HG02588 (cell line): ENCODE measurements around the gene CAPZB.

Experiments
- ATAC-seq: cut with Tn5 transposase; IDR thresholded peaks from one replicate; pipeline ENCODE4 v1.9.1; 2021; ENCODE audit warnings: mild to moderate bottlenecking, moderate library complexity; ENCODE audit not compliant: unreplicated experiment

Gene CAPZB

DNA sequence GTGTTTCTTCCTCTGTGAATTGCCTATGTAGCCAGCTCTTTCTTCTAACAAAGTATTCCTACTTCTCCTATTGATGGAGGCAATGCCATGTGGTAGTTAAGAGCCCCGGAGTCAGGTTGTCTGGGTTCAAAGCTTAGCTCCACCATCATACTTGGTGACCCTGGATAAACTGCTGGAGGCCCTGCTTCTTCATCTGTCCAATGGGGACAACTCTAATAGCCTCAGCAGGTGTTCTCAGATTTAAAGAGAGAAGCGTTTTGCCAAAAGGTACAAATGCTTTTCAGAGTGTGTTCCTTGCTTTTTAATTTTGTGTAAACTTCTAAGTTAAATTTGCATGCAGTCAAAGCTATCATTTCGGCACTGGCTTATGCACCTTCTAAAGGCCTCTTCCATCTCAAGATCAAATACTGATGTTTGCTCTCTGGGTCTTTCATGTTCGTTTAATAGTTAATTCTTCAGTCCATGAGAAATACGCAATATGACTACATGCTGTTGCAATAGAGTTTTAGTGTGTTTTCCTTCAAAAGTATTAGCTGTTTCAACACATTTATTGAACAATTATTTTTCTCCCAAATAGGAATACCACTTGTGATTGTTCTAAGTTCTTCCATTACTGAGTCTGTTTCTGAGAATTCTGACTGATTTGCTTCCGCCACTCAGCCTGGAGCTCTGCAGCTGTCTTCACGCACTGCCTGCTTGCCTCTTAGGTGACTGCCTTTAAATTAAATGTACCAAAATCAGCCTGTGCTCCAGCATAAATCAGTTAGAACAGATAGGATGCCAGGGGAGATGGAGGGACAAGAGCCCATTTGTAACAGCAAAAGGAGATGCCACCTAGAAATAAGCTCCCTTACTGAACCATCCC is 75.6 kb downstream of the CAPZB start:
- ATAC-seq: no peak

DNA sequence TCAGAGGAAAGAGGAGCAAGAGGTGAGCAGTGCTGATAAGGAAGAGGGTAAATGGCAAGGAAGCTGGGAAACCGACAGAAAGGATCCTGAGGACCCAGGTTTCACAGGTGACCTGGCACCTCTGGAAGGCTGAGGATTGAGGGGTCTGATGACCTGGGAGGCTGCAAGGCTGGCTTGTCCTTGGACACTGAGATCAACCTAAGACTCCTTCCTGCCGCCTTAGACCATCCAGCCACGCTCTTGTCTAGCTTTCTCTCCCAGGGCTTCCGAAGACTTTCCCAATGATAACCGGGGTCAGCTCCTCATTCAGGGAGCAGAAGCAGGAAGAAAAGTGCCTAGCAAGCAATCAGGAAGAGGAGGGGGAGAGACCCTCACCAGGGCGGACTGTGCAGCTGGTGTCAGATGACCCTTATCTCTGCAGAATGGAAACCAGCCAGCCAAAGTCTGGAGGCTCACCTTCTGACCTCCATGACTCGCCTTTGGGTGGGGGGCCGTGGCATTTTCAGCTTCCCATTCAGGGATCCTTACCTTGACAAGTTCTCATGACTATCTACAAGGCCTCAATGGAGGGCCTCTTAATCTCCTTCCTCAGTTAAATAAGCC is 77.7 kb downstream of the CAPZB start:
- ATAC-seq: no peak

DNA sequence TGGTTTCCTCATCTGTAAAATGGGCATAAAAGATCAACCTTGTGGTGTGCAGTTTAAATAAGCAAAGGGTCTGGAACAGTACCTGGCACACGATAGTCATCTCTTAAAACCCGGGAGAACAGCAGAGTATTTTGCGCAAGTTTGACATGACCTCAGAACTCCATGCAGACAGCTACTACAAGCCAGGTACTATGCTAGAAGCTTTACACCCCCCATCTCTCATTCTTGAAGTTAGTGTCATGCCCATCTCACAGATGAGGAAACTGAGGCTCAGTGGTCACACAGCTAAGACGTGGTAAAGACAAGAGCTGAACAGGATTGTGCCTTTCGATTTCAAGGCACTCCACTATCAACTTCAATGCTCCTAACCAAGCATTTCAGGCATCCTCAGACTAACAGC is 78.7 kb downstream of the CAPZB start:
- ATAC-seq: no peak

GRCh38 chr1:19405761-19406487 is 79.4 kb downstream of the CAPZB start:
- no peak for ATAC-seq

- ATAC-seq: no peak
Observed at GRCh38 chr1:19405195-19405760, 80.1 kb downstream of the CAPZB start.

DNA sequence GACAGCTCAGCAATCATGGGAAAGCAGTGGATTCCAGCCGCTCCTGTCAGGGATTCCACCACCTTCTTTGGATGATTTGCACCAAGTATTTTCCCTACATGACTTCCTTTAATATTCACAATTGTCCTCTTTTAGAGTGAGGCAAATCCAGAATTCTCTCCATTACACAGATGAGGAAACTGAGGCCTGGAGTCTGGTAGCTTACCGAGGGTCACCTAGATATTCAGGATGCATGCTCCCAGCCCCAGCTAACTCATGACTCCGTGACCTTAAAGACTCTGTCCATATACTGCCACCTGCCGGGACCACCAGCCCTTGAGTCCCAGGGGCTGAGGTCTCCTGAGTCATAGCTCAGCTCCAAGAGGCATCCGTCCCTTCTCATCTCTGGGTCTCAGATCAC is 80.6 kb downstream of the CAPZB start:
- no peak for ATAC-seq

DNA sequence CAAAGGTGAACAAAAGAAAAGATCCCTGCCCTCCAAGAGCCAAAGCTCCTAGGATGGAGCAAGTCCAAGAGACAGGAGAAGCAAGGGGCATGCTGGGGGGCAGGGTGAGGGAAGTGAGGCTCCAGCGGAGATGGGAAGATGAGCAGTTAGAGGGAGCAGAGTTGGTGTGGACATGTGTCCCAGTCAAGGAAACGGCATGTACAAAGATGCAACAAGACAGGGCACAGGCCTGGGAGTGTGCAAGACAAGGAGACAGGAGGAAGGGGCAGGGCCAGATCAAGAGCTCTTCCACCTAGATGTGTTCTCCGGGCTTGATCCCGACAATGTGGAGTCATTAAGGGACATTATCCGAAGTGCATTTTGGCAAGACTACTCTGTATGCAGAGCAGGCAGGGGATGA is 82.1 kb downstream of the CAPZB start:
- no peak for ATAC-seq

DNA sequence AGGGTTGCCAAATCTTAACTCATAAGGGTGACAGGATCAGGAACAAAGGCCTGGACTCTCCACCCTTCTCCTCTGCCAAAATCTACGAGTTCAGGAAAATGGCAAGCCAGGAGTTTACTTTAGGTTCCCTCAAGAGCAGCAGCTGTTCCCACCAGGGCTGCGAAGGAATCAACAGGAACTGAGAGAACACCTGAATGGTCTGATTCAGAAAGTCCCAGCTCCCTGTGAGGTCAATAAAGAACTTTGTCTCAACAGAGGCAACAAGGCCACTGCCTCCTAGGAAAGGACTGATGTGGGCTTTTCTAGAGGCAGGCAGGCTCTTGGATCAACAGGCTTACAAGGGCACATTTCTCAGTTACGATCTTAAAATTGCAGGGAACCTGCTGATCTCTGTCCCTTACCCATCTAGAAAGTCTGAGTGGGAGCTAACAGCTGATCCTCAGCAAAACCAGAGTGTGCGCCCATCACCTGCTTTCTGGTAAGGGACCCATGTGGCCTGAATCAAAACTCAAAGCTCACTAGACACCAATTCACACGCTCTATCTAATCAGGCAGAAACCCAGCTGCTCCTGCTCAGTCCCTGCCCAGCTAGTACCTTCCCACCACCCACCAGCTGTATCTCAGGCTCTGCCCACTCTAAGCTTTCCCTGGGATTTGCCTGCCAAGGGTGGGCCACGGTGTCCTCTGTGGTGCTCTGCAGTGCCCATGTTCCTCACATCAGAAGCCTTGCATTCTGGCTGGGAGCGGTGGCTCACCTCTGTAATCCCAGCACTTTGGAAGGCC is 83.1 kb downstream of the CAPZB start:
- ATAC-seq: no peak

DNA sequence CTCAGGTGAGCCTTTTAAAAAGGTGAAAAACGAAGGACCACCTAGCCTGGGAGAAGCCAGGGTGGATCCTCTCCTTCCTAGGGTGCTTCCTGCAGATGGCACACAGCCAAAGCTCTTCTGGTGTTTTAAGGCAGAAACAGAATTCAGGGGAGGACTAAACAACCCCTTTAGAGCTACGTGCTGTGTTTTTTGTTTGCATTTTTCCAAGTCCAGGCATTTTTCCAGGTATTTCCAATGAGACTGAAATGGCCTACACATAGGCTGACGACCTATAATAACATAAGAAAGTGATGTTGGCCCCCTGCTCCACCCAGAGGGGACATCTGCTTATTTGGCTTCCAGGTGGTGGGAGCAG is 83.8 kb downstream of the CAPZB start:
- no peak for ATAC-seq

GRCh38 chr1:19400875-19401534 is 84.3 kb downstream of the CAPZB start:
- ATAC-seq: no peak

DNA sequence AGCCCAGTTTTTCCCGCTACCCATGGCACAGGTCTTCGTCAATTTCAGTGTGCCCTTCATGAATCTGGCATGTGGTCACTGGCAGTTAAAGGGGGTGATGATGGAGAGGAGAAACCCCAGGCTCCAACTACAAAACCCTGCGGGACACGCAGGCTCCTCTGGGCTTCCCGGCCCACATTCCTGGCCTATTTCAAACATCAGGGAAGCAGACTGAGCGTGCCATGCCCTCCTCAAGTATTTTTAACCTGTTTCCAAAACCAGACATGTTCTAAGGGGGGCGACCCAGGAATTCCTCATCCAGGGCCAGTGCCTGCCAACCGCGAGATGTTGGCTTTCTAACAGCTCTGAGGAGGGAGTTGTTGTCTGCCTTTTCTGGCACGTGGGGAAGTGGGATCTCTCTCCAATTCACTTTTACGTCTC is 85.1 kb downstream of the CAPZB start:
- no peak for ATAC-seq

DNA sequence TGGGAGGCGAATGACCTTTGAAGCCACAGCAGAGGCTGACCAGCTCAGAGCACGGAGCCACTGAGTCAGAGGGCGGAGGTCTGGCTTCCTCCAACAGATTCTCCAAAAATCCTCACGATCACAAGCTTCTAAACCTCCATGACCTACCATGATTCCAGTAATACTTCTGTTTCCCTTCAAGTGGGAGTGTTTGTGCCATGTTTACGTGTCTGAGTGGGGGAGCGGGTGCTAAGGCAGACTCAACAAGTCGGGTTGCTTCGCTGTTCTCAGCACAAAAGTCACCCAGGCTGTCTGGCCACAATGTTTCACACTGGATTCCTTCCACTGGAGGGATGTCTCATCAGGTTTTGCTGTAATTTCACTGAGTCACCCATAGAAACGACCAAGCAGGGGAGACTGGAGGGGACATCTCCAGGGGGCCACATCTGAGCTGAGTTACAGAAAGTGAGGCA is 87.0 kb downstream of the CAPZB start:
- ATAC-seq: no peak

DNA sequence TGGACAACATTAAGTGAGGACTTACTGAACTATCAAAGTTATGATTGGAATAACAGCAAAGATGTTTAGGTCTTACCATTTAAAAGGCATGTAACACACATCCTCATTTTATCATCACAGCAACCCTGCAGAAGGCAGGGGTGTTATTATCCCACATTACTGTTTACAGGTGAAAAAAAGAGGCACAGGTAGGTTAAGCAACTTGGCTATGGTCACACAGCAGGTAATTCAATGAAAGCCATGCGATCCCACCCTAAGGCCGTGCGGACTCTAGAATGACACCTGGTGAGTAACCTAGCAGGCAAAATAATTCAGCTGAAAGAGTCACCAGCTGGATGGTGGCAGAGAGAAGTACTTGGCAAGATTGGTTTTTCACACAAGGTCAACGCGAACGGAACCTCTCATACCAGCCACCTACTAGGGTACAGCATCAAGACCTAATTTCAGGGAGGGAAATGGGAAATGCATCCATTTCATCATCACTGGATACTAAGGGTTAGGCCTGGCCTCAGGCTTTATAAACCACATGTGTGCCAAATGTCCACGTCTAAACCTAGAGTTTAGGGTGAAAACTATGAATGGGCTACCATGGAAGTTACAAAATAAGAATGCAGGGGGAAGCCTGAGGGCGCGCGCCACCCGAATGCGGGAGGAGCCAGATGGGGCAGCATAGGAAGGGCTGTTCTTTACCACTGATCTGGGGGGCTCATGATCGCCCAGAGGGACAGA is 88.0 kb downstream of the CAPZB start:
- ATAC-seq: no peak

DNA sequence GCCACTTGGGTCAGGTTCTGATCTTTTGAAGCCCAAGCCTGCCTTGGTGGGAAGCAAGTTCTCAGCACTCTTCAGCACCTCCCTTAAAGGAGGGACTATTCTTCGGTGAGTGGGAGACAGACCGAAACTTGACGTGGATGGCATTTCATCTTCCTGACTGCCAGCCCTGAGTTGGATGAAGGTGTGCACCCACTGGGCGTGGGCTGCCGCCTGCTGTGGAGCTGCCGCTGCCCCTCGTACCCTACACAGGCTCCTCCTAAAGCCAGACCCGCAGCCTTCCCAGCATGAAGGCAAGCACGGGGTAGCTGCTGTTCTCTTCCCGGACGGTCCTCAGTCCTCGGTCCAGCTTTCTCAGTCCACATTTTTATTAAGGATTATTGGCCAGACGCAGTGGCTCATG is 89.1 kb downstream of the CAPZB start:
- ATAC-seq: no peak

DNA sequence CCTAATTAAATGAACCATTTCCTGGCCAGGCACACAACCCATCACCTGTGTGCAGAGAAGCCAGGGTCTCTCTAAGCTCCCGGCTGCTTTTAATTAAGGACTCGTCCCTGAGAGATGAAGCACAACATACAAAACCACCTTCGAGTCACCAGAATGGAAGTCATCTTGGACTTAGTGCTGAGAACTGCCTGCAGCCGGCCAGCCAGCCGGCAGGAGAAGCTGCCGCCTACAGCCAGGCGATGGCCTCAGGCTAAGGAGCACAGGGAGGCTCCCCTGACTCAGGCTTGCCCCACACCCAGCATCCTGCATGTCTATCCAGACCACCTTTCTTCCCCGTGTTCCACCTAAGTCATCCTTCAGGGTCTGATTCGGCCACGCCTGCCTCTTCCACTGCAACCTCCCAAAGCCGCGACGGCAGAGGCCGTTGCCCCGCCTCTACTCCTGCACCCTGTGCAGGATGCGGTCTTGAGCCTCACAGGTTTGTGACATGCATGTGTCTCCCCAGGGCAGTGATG is 89.6 kb downstream of the CAPZB start:
- ATAC-seq: no peak

- ATAC-seq: no peak
Observed at GRCh38 chr1:19393046-19393445, 92.3 kb downstream of the CAPZB start.

GRCh38 chr1:19392221-19392620 is 93.1 kb downstream of the CAPZB start:
- ATAC-seq: no peak

GRCh38 chr1:19391596-19391981 is 93.8 kb downstream of the CAPZB start:
- ATAC-seq: no peak

- no peak for ATAC-seq
Observed at GRCh38 chr1:19390901-19391595, 94.3 kb downstream of the CAPZB start.
